GM21515 (cell line): ENCODE data around the gene SSC4D.
"Not testable (repeated sequence)": the region's sequence is repeated elsewhere in the genome, so short reads cannot be mapped to it uniquely, and the experiment has no call there.

Experiments used
- ATAC-seq: cut with Tn5 transposase; IDR thresholded peaks from one replicate; pipeline ENCODE4 v1.9.1; 2021; ENCODE audit not compliant: unreplicated experiment

The SSC4D gene

GRCh38 chr7:76423666-76424412, 14.3 kb upstream of the SSC4D start:
- no peak for ATAC-seq

DNA sequence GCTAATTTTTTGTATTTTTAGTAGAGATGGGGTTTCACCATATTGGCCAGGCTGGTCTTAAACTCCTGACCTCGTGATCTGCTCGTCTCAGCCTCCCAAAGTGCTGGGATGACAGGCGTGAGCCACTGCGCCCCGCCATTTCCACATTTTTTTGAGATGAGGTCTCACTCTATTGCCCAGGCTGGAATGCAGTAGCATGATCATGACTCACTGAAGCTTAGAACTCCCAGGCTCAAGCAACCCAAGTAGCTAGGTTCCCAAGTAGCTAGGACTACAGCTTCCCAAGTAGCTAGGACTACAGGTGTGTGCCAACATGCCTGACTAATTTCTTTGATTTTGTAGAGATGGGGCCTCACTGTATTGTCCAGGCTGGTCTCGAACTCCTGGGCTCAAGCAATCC, 11.6 kb upstream of the SSC4D start:
- not testable (repeated sequence) for ATAC-seq

- ATAC-seq, result not testable (repeated sequence)
These were observed 8.3 kb upstream of the SSC4D start for GRCh38 chr7:76417654-76418310.

DNA sequence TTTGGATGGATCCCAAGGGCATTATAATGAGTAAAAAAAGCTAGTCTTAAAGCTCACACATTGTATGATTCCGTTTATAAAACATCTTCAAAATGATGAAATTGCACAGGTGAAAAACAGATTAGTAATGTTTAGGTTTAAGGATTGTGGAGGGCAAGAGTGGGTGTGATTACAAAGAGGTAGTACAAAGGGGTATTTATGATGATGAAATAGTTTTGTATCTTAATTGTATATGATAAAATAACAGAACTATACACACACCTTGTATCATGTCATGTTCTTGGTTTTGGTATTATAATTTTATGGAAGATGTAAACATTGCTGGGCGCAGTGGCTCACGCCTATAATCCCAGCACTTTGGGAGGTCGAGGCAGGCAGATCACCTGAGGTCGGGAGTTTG, 2.8 kb upstream of the SSC4D start:
- ATAC-seq, result no peak

GRCh38 chr7:76411626-76412025, 2.1 kb upstream of the SSC4D start:
- ATAC-seq, result no peak

DNA sequence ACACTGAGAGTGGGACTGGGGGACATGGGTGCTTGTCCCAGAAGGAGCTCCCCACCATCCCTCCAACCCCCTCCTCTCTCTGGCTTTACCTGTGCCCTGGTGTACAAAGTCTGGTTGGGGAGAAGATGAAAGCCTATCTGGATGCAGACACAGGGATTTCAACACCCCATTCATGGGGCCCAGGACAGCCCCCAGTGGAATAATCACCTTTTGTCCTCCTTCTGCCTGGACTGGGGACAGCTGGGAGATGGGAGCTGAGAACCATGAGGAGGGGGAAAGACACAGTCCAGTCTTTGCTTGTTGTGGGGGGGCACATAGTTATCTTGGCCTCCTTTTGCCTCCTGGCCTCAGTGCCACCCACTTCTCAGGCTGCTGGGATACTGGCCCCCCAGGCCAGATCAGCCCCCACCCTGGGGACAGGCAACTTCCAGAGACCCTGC, 1.4 kb downstream of the SSC4D start:
- ATAC-seq, result no peak

DNA sequence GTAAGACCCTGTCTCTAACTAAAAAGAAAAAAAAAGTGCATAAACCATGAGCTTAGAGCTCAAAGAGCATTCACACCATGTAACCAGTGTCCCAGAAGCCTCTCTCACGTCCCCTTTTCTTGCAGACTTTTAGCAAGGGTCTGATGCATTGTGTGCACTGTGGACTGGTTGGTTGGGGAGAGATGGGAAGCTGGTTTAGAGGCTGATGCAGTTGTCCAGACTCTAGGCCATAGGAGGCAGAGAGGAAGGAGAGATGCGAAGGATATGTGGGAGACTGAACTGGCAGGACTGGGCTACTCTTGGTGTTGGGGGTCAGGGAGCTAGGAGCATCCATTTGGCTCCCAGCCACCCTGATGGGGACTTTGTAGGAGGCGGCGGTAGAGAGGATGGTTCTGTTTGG, 1.8 kb downstream of the SSC4D start:
- no peak for ATAC-seq

GRCh38 chr7:76405738-76406137, 3.8 kb downstream of the SSC4D start:
- ATAC-seq, result no peak

GRCh38 chr7:76403780-76404494, 5.6 kb downstream of the SSC4D start:
- no peak for ATAC-seq

GRCh38 chr7:76403097-76403496, 6.4 kb downstream of the SSC4D start:
- ATAC-seq, result not testable (repeated sequence)

DNA sequence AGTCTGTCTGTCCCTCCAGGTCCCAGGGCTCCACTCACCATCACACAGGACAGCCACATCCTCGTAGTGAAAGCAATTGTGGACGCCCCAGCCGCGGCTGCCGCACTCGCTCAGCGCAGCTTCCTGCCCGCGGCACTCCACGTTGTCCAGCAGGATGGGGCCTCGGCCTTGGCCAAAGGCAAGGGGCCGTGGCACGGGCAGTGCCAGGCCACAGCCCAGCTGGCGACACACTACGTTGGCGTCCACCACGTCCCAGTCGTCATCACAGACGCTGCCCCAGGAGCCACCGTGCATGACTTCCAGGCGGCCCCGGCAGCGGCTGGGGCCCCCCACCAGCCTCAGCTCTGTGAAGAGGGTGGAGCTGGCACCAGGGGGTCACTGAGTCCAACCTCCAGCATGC, 9.2 kb downstream of the SSC4D start:
- no peak for ATAC-seq

- peak; percentile 32 for ATAC-seq
These were observed 11.9 kb downstream of the SSC4D start for GRCh38 chr7:76397409-76398183.

DNA sequence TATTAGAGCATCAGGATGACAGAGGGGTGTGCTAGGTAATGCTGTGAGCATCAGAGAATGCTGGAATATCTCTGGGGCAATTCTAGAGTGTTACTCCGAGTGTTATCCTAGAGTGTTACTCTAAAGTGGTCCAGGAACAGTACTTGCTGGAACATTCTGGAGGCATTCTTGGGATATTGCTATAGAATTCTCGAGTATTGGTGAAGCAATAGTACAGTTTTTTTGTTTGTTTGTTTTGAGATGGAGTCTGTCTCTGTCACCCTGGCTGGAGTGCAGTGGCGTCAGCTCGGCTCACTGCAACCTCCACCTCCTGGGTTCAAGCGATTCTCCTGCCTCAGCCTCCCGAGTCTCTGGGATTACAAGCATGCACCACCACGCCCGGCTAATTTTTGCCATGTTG, 12.6 kb downstream of the SSC4D start:
- no peak for ATAC-seq

DNA sequence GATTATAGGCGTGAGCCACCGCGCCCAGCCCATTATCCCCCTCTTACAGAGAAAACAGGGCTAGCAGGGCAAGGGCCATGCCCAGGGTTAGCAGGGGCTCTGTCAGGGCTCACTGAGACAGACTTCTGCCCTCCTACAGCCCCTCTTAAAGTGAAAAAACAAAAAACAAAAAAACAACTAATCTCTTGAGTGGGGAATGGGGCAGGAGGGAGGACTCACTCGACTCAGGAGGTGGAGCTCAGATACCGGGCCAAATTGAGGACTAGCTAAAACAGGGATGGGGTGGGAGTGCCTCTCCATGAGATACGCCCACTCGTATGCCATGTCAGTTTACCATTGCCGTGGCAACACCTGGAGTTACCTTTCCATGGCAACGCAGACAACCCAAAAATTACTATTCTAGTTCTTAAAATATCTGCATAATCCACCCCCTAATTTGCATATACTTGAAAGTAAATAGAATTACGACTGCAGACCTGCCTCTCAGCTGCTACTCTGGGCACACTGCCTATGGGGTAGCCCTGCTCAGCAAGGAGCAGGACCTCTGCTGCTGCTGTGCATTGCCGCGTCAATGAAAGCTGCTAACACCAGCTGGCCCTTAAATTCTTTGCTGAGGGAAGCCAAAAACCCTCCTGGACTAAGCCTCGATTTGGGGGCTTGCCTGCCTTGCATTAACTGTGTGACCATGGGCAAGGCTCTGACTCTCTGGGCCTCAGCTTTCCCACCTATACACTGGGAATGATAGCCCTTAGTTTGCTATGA, 13.4 kb downstream of the SSC4D start:
- ATAC-seq, result no peak

- ATAC-seq, result not testable (repeated sequence)
These were observed 13.9 kb downstream of the SSC4D start for GRCh38 chr7:76395605-76395964.

GRCh38 chr7:76394957-76395356, 14.5 kb downstream of the SSC4D start:
- no peak for ATAC-seq

DNA sequence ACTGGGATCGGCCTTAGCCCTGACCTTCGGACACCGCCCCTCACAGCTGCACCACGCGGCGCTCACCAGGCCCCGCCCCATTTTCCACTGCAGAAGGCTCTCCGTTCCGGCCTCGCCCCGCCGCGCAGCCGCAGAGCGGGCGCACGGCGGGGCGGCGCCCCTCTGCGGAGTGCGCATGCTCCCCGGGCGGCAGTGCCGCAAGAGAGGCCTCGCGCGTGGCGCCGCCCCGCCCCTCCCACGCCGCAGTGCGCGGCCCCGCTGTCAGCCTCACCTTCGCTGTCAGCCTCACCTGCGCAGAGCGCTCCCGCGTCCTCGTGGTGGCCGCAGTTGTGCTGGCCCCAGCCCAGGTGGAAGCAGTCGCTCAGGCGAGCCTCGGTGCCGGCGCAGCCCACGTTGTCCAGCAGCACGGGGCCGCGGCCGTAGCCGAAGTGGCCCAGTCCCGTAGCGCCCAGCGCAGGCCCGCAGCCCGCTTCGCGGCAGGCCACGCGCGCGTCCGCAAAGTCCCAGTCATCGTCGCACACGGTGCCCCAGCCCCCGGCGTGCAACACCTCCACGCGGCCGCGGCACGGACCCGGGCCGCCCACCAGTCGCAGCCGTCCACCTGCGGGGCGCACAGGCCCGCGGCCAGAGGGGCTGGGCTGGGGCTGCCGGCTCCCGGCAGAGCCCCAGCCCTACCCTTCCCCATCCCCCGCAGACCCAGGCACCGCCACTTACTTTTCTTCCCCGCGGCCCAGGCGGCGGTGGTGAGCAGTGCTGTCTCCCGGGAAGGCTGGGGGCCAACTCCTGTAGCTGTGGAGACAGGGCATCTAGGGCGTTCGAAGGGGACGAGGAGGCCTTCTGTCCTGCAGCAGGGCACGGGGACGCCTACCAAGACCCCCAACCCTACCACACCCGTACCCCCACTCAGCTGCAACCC, 16.1 kb downstream of the SSC4D start:
- peak; percentile 80 for ATAC-seq

DNA sequence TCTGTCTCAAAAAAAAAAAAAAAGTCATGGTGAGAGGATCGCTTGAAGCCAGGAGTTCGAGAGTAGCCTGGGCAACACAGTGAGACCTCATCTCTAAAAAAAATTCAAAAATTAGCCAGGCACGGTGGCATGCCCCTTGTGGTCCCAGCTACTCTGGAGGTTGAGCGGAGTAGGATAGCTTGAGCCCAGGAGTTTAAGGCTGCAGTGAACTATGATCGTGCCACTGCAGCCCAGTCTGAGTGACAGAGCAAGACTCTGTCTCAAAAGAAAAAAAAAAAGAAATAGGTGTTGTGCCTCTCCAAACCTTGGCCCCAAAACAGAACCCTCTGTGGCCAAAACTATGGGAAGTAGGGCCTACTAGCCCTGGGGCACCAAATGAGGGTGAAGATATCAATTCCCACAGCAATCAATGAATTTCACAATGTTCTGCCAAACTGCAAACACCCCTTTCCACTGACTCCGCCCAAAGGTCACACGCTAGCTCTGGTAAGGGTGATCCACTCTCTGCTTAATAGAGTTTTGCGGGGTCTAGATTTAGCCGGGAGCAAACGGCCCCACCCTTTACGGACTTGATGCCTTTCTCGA, 16.9 kb downstream of the SSC4D start:
- no peak for ATAC-seq

GRCh38 chr7:76390092-76390491, 19.4 kb downstream of the SSC4D start:
- ATAC-seq, result no peak
